GOT3 (cell line): ENCODE results near the gene POLR1E.
A peak's percentile ranks its signal among the peaks of the same experiment; 100 is the strongest.

Experiments used
- DNase-seq: peaks from one replicate; lab custom pipeline; 2025; ENCODE audit warnings: mixed read lengths; lab: John Stamatoyannopoulos, UW

POLR1E gene, protein sequence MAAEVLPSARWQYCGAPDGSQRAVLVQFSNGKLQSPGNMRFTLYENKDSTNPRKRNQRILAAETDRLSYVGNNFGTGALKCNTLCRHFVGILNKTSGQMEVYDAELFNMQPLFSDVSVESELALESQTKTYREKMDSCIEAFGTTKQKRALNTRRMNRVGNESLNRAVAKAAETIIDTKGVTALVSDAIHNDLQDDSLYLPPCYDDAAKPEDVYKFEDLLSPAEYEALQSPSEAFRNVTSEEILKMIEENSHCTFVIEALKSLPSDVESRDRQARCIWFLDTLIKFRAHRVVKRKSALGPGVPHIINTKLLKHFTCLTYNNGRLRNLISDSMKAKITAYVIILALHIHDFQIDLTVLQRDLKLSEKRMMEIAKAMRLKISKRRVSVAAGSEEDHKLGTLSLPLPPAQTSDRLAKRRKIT

GRCh38 chr9:37485389-37486255, at the start of gene POLR1E:
POLR1E (plus strand) TSS chr9:37485948; CDS start chr9:37486048, 100 bp downstream.
- DNase-seq: peak; percentile 80

DNA sequence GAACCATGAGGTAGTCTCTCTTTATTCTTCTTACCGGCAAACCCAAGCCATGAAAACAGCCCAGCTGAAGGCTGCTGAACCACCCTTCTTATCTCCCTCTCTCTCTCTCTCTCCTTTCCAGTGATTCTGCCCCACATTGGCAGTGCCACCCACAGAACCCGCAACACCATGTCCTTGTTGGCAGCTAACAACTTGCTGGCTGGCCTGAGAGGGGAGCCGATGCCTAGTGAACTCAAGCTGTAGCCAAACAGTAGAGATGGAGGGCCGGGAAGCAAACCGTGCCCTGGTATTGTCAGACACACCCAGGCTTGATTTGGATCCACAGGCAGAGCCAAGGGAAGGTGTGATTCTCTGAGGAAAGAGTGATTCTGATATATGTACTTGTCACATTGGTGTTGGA, 49.2 kb upstream of the POLR1E start:
- DNase-seq: no peak

DNA sequence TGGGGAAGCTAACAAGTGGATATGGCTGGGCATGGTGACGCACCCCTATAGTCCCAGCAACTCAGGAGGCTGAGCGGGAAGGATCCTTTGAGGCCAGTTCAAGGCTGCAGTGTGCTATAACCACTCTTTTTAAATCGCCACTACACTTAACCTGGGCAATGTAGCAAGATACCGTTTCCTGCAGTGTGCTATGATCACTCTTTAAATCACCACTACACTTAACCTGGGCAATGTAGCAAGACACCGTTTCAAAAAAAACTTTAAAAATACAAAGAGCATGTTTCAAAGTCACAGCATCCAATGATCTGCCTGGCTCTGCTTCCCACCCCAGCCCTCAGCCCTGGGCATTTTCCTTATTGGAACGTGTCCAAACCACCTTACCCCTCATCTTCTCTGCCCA, 48.7 kb upstream of the POLR1E start:
- no peak for DNase-seq

DNA sequence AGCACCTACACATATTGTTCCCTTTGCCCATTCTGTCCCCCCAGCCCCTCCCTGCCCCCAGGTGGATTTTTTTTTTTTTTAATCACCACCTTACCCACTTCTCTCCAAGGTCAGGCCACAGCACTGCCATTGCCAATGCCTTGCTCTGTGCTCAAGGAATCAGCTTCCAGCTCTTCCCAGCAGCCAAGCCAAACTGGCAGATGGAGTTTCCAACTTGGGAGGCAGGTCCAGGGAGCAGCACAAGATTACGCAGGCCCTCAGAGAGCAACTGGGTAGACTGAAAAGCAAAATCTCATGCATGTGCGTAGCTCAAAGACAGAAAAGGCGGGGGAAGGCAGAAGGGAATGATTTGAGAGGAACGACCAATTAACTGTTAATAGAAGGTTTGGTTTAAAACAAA, 48.1 kb upstream of the POLR1E start:
- DNase-seq: no peak

- DNase-seq: no peak
These were observed 47.4 kb upstream of the POLR1E start for GRCh38 chr9:37438359-37438758.

DNA sequence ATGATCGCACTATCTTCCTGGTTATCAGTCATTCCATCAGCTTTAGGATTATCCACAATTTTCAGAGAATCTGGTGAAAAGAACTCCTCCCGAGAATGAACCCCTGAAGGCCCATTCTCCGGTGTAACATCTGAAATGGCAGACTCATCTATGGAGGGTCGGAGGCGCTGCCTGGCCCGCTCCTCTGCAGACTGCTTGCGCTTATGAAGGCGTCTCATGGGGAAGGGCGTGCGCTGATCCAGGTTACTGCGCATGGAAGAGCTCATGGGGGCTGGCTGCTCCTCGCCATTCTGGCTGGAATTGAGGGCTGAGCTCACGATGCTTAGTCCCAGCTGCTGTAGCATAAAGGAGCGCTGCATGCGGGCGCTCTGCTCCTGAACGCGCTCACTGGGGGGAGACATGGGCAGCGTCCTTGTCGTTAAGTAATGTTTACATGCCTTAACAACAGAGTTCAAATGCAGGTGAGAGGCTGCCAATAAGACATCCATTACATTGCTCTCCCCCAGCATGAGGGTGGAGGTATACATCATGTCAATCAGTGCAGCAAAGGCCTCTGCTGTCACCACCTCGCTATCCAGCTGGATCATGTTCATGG, 43.9 kb upstream of the POLR1E start:
- no peak for DNase-seq

GRCh38 chr9:37442556-37442955, 43.2 kb upstream of the POLR1E start:
- DNase-seq: no peak

DNA sequence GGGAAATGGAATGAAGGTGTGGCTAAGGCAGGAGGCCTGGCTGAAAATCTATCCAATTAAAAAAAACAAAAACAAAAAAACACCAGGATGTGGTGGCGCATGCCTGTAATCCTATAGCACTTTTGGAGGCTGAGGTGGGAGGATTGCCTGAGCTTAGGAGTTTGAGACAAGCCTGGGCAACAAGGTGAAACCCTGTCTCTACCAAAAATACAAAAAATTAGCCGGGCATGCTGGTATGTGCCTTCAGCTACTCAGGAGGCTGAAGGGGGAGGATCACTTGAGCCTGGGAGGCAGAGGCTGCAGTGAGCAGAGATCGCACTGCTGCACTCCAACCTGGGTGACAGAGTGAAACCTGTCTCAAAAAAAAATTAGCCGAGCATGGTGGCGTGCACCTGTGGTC, 42.2 kb upstream of the POLR1E start:
- no peak for DNase-seq

GRCh38 chr9:37444890-37445289, 40.9 kb upstream of the POLR1E start:
- no peak for DNase-seq

- no peak for DNase-seq
These were observed 39.9 kb upstream of the POLR1E start for GRCh38 chr9:37445832-37446231.

GRCh38 chr9:37446401-37446800, 39.3 kb upstream of the POLR1E start:
- no peak for DNase-seq

- no peak for DNase-seq
These were observed 38.6 kb upstream of the POLR1E start for GRCh38 chr9:37447111-37447510.

DNA sequence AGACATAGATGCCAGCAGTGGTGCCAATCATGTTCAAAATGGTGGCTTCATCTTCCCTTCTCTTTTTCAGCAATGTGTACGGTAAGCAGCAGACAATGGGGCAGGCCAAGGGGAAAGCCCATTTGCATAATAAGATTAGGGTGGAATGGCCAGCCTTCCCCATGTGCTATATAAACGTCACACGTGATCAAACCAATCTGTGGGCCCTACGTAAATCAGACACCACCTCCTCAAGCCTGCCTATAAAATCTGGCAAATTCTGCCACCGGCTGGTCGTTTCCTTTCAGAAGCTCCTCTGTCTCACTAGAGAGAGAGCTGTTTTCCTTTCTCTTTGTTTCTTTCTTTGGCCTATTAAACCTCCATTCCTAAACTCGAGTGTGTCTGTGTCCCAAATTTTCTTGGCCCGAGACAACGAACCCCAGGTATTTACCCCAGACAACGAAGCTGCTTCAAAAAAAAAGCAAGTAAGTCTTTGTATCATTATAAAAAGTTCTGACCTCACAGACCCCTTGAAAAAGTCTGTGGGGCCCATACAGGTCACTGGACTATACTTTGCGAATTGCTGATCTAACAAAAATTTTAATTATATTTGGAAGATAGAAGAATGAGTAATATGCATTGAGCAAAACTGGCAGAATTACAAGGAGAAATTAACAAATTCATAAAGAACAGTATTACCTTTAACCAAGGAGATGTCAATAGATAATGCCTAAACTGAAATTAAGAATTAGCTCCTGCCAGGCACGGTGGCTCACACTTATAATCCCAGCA, 35.7 kb upstream of the POLR1E start:
- DNase-seq: no peak

- DNase-seq: no peak
These were observed 34.1 kb upstream of the POLR1E start for GRCh38 chr9:37451628-37452027.

- DNase-seq: no peak
These were observed 33.1 kb upstream of the POLR1E start for GRCh38 chr9:37452611-37453010.

GRCh38 chr9:37453827-37454226, 31.9 kb upstream of the POLR1E start:
- no peak for DNase-seq

- DNase-seq: no peak
These were observed 31.5 kb upstream of the POLR1E start for GRCh38 chr9:37454238-37454637.

DNA sequence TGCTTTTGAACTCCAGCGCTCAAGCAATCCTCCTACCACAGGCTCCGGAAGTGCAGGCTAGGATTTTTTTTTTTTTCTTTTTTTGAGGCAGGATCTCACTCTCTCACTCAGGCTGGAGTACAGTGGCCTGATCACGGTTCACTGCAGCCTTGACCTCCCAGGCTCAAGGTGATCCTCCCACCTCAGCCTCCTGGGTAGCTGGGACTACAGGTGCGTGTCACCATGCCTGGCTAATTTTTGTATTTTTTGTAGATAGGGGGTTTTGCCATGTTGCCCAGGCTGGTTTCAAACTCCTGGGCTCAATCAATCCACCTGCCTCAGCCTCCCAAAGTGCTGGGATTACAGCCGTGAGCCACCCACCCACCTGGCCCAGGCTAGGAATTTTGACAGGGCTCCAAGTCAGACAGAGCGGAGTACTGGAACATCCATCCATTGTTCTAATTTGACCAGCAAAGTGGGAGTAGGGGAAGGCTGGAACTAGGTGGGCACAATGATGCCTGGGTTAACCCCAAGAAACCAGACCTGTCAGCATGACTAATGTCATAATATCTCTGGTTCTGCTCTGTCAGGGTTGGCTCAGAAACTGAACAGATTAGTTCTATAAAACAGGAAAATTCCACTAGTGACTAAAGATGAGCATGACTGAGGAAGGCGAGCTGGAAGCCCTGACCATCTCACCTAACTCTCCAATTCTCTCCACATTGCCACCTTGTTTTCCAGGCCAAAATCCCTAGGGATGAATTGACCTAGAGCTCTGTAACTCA, 29.7 kb upstream of the POLR1E start:
- DNase-seq: no peak

DNA sequence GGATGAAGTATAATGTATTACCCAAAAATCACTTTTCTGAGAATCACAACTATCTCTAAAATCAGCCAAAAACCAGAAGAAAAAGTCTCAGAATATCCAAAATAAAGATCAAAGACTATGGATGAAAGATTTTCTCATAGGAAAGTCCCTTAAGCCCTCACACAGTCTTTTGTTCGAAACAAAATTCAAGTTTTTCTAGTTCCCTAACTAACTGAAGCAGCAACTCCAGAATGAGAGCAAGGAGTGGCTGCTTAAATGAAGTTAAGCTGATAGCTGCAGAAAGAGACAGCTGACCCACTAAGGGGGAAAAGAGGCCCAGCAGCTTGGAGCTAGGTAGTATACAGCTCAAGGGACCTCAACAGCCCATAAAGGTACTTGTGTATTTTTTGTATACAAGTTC, 28.9 kb upstream of the POLR1E start:
- no peak for DNase-seq

- DNase-seq: no peak
These were observed 21.7 kb upstream of the POLR1E start for GRCh38 chr9:37464006-37464405.
